Sigmoid colon (tissue), 4 donors: ENCODE results near the gene UBE2G1.

Experiments
- CTCF ChIP-seq, 4 experiments: fragments of 450-650 bp in 3 of 4; fragments of 200-600 bp in 1 of 4; IDR thresholded peaks; one replicate each; pipeline ENCODE4 v1.5.1; 2016 to 2019; ENCODE audit warnings: antibody characterized with exemption in 4 of 4, mild to moderate bottlenecking in 3 of 4, moderate library complexity in 2 of 4
- EP300 ChIP-seq, 4 donors: sonication (generic); formaldehyde crosslinking; IDR thresholded peaks; one replicate each; pipeline ENCODE4 v1.6.1; 2017; ENCODE audit warnings: antibody characterized with exemption in 4 of 4
- POLR2A ChIP-seq, 2 donors: fragments of 450-650 bp; IDR thresholded peaks; one replicate each; pipeline ENCODE4 v1.6.1; 2016; ENCODE audit warnings: antibody characterized with exemption in 2 of 2, mild to moderate bottlenecking in 2 of 2, moderate library complexity in 2 of 2
- POLR2AphosphoS5 ChIP-seq, 4 donors: sonication (generic); formaldehyde crosslinking; IDR thresholded peaks; one replicate each; pipeline ENCODE4 v1.6.1; 2017; ENCODE audit warnings: antibody characterized with exemption in 4 of 4

GRCh38 chr17:4250887-4251286 is 115.6 kb downstream of the UBE2G1 start:
- no peak for TF ChIP-seq POLR2A (IDR thresholded peaks at IDR 0.05)
- TF ChIP-seq CTCF (IDR thresholded peaks at IDR 0.05): no peak
- TF ChIP-seq POLR2AphosphoS5 (IDR thresholded peaks at IDR 0.05): no peak
- no peak for TF ChIP-seq EP300 (IDR thresholded peaks at IDR 0.05)
